Measurements from ENCODE around the gene TIPARP.

GRCh38 chr3:156655819-156656550 lies 18.4 kb upstream of the TIPARP start:
- TF ChIP-seq CTCF (IDR thresholded peaks at IDR 0.05) (no peak), TEAD4 (IDR thresholded peaks at IDR 0.05; ENCODE audit: borderline replicate concordance, insufficient read depth) (no peak), REST (IDR thresholded peaks at IDR 0.05; ENCODE audit: low read depth, low read length) (no peak), IRF3 (IDR thresholded peaks at IDR 0.05; ENCODE audit: low read depth, low read length) (no peak), GATA2 (CRISPR knock-in tag; IDR thresholded peaks at IDR 0.05) (no peak), POLR2AphosphoS5 (IDR thresholded peaks at IDR 0.05; ENCODE audit: low read depth, low read length) (no peak)

All from SK-N-SH (cell line).